HepG2 (cell line): Measurements from ENCODE around the gene TOMM40L. TPM values are rescaled to one million over a fixed set of nuclear protein-coding genes. Genes with fewer than 3 reads are reported as not detected.

Experiments used
- CHD4 ChIP-seq: fragments of 200-600 bp; sonication (generic); IDR thresholded peaks from 2 replicates; pipeline ENCODE4 v1.7.0; 2017; ENCODE audit warnings: mild to moderate bottlenecking, low read length, borderline replicate concordance
- DNMT1 ChIP-seq: sonication (generic); formaldehyde crosslinking; IDR thresholded peaks from 2 replicates; pipeline ENCODE4 v1.5.1; 2020; ENCODE audit warnings: mild to moderate bottlenecking, missing genetic modification reagents
- ELF4 ChIP-seq: sonication (generic); formaldehyde crosslinking; IDR thresholded peaks from 2 replicates; pipeline ENCODE4 v1.5.0; 2020; ENCODE audit warnings: missing genetic modification reagents, mild to moderate bottlenecking, moderate library complexity, borderline replicate concordance
- ERF ChIP-seq: IDR thresholded peaks from 2 replicates; pipeline ENCODE4 v1.6.1; 2018; ENCODE audit warnings: missing biosample characterization, missing genetic modification reagents
- KDM5B ChIP-seq: sonication (generic); formaldehyde crosslinking; IDR thresholded peaks from 2 replicates; pipeline ENCODE4 v1.4.0; 2020; ENCODE audit warnings: missing genetic modification reagents, mild to moderate bottlenecking, borderline replicate concordance
- MYNN ChIP-seq: sonication (generic); formaldehyde crosslinking; IDR thresholded peaks from 2 replicates; pipeline ENCODE4 v1.4.0; 2020; ENCODE audit warnings: mild to moderate bottlenecking, low read depth, missing genetic modification reagents
- MZF1 ChIP-seq: sonication (generic); formaldehyde crosslinking; IDR thresholded peaks from 2 replicates; pipeline ENCODE4 v1.8.1; 2023; ENCODE audit warnings: mild to moderate bottlenecking, missing genetic modification reagents, borderline replicate concordance
- RELA ChIP-seq: sonication (generic); formaldehyde crosslinking; IDR thresholded peaks from 2 replicates; pipeline ENCODE4 v1.4.0; 2020; ENCODE audit warnings: missing genetic modification reagents
- STAT5B ChIP-seq: sonication (generic); formaldehyde crosslinking; IDR thresholded peaks from 2 replicates; pipeline ENCODE4 v1.4.0; 2020; ENCODE audit warnings: missing genetic modification reagents
- ZNF260 ChIP-seq: sonication (generic); formaldehyde crosslinking; IDR thresholded peaks from 2 replicates; pipeline ENCODE4 v1.4.0; 2020; ENCODE audit warnings: missing genetic modification reagents, low read depth, mild to moderate bottlenecking, borderline replicate concordance
- ZNF678 ChIP-seq: sonication (generic); formaldehyde crosslinking; IDR thresholded peaks from 2 replicates; pipeline ENCODE4 v1.4.0; 2020; ENCODE audit warnings: mild to moderate bottlenecking, missing genetic modification reagents
- ZNF776 ChIP-seq: sonication (generic); formaldehyde crosslinking; IDR thresholded peaks from 2 replicates; pipeline ENCODE4 v1.4.0; 2020; ENCODE audit warnings: mild to moderate bottlenecking, missing genetic modification reagents
- polyA plus RNA-seq, 8 experiments: library from polyadenylated mRNA; depleted of rRNA in 3 of 8; stranded (reverse) in 7 of 8; unstranded in 1 of 8; fragments of >200 nt; fragmentation: Illumina TruSeq in 4 of 8; extraction: Trizol in 4 of 8; gene quantifications; 2 replicates each; pipeline versions ENCODE4 v1.2.1 to v1.2.3, GENCODE V29; 2011 to 2016; ENCODE audit warnings: low read depth in 4 of 8, missing spikeins in 1 of 8, mixed read lengths in 1 of 8; ENCODE audit not compliant: insufficient read depth in 1 of 8
- total RNA-seq, 5 experiments: library from RNA; depleted of rRNA; stranded (reverse); fragments of >200 nt; fragmentation: Illumina TruSeq; extraction: Trizol; gene quantifications; 2 replicates each; pipeline ENCODE4 v1.2.3, GENCODE V29; 2016; ENCODE audit warnings: low read depth in 1 of 5
- TF ChIP-seq, protein P1 (sequence below): sonication (generic); formaldehyde crosslinking; IDR thresholded peaks from 2 replicates; pipeline ENCODE4 v1.9.0; 2021; ENCODE audit warnings: missing genetic modification reagents, mild to moderate bottlenecking, borderline replicate concordance
- TF ChIP-seq, protein P2 (sequence below): IDR thresholded peaks from 2 replicates; pipeline ENCODE4 v1.6.1; 2016; ENCODE audit warnings: missing compliant biosample characterization, missing genetic modification reagents, borderline replicate concordance
- TF ChIP-seq, protein P3 (sequence below): sonication (generic); formaldehyde crosslinking; IDR thresholded peaks from 2 replicates; pipeline ENCODE4 v1.4.0; 2020; ENCODE audit warnings: missing genetic modification reagents
- TF ChIP-seq, protein P4 (sequence below): sonication (generic); formaldehyde crosslinking; IDR thresholded peaks from 2 replicates; pipeline ENCODE4 v1.5.1; 2020; ENCODE audit warnings: mild to moderate bottlenecking, missing genetic modification reagents, moderate library complexity

Gene TOMM40L
- total and polyA plus RNA-seq, 2 of the 13 experiments (the other 11 are each of a cell fraction or from before 2014, with no cell fraction given) = 14.1 to 26.2 TPM

DNA sequence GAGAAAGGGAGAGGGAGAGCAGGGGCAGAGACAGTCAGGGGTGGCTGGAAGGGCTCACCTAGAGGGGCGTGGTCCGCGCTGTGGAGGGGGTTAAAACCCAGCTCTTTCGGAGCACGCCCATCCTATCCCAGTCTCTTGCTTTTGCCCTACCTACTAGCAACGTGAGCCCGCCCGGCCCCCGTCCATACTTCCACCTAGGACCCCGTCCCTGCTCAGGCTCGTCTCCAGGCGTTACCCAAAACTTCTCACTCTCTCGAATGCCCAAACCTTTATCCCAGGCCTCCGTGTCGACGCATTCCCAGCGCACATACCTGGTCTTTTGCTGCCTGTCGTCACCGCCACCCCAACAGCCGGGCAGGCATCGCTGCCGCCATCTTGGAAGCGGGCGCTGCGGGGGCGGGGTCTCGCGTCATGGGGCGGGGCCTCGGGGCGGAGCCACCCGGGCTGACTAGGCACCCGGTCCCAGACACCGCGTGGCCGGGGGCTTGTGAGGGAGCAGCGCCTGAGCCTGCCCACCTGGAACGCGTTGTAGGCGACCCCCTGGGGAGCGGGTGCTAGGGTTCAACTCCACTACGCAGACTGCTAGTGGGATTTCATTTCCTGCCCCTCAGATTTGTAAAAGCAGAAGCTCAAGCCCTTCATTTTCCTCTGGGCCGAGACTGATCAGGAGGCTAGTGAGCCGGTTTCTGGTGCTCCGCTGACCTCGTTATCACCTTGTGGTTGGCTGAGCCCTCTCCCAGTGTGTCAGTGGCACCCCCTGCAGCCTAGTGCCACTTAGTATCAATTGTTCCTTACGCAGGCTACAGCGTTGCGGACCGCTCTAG, 48.5 kb upstream of the TOMM40L start, which contains the start of gene B4GALT3 (continued):
- TF ChIP-seq, protein P1, sequence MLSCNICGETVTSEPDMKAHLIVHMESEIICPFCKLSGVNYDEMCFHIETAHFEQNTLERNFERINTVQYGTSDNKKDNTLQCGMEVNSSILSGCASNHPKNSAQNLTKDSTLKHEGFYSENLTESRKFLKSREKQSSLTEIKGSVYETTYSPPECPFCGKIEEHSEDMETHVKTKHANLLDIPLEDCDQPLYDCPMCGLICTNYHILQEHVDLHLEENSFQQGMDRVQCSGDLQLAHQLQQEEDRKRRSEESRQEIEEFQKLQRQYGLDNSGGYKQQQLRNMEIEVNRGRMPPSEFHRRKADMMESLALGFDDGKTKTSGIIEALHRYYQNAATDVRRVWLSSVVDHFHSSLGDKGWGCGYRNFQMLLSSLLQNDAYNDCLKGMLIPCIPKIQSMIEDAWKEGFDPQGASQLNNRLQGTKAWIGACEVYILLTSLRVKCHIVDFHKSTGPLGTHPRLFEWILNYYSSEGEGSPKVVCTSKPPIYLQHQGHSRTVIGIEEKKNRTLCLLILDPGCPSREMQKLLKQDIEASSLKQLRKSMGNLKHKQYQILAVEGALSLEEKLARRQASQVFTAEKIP (CRISPR knock-in tag) = no peak
- TF ChIP-seq RELA (CRISPR knock-in tag) (peak; percentile 47; the same call in 1 of the 2 replicates), MYNN (CRISPR knock-in tag) (no peak), DNMT1 (0 out of 2 replicates have a peak, but pooled peaks have one; percentile 51), ERF (peak; percentile 72), ZNF678 (0 out of 2 replicates have a peak, but pooled peaks have one; percentile 65), ZNF776 (CRISPR knock-in tag) (peak; percentile 91), CHD4 (no peak), STAT5B (no peak), MZF1 (CRISPR knock-in tag) (no peak; the same call in 1 of the 2 replicates), ELF4 (CRISPR knock-in tag) (no peak), KDM5B (peak; percentile 80; the same call in 1 of the 2 replicates), ZNF260 (CRISPR knock-in tag) (no peak)
- TF ChIP-seq, protein P2, sequence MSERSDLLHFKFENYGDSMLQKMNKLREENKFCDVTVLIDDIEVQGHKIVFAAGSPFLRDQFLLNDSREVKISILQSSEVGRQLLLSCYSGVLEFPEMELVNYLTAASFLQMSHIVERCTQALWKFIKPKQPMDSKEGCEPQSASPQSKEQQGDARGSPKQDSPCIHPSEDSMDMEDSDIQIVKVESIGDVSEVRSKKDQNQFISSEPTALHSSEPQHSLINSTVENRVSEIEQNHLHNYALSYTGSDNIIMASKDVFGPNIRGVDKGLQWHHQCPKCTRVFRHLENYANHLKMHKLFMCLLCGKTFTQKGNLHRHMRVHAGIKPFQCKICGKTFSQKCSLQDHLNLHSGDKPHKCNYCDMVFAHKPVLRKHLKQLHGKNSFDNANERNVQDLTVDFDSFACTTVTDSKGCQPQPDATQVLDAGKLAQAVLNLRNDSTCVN (CRISPR knock-in tag) = peak; percentile 81; the same call in 1 of the 2 replicates
- TF ChIP-seq, protein P3, sequence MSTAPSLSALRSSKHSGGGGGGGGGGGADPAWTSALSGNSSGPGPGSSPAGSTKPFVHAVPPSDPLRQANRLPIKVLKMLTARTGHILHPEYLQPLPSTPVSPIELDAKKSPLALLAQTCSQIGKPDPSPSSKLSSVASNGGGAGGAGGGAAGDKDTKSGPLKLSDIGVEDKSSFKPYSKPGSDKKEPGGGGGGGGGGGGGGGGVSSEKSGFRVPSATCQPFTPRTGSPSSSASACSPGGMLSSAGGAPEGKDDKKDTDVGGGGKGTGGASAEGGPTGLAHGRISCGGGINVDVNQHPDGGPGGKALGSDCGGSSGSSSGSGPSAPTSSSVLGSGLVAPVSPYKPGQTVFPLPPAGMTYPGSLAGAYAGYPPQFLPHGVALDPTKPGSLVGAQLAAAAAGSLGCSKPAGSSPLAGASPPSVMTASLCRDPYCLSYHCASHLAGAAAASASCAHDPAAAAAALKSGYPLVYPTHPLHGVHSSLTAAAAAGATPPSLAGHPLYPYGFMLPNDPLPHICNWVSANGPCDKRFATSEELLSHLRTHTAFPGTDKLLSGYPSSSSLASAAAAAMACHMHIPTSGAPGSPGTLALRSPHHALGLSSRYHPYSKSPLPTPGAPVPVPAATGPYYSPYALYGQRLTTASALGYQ (CRISPR knock-in tag) = no peak
- TF ChIP-seq, protein P4, sequence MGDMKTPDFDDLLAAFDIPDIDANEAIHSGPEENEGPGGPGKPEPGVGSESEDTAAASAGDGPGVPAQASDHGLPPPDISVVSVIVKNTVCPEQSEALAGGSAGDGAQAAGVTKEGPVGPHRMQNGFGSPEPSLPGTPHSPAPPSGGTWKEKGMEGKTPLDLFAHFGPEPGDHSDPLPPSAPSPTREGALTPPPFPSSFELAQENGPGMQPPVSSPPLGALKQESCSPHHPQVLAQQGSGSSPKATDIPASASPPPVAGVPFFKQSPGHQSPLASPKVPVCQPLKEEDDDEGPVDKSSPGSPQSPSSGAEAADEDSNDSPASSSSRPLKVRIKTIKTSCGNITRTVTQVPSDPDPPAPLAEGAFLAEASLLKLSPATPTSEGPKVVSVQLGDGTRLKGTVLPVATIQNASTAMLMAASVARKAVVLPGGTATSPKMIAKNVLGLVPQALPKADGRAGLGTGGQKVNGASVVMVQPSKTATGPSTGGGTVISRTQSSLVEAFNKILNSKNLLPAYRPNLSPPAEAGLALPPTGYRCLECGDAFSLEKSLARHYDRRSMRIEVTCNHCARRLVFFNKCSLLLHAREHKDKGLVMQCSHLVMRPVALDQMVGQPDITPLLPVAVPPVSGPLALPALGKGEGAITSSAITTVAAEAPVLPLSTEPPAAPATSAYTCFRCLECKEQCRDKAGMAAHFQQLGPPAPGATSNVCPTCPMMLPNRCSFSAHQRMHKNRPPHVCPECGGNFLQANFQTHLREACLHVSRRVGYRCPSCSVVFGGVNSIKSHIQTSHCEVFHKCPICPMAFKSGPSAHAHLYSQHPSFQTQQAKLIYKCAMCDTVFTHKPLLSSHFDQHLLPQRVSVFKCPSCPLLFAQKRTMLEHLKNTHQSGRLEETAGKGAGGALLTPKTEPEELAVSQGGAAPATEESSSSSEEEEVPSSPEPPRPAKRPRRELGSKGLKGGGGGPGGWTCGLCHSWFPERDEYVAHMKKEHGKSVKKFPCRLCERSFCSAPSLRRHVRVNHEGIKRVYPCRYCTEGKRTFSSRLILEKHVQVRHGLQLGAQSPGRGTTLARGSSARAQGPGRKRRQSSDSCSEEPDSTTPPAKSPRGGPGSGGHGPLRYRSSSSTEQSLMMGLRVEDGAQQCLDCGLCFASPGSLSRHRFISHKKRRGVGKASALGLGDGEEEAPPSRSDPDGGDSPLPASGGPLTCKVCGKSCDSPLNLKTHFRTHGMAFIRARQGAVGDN (CRISPR knock-in tag) = peak; percentile 96
